Placental epithelial cell (primary cell): ENCODE data around the gene PHRF1. TPM values are rescaled to one million over a fixed set of nuclear protein-coding genes. Genes with fewer than 3 reads are reported as not detected.

Source experiments
- small RNA-seq: library from RNA; depleted of rRNA; stranded (forward); fragments of <200 nt; gene quantifications from one replicate; pipeline ENCODE3, GENCODE V24; 2012
- total RNA-seq: library from RNA; depleted of rRNA; stranded (reverse); fragments of >200 nt; gene quantifications from 2 replicates; pipeline ENCODE4 v1.2.3, GENCODE V29; 2012

Gene PHRF1, protein sequence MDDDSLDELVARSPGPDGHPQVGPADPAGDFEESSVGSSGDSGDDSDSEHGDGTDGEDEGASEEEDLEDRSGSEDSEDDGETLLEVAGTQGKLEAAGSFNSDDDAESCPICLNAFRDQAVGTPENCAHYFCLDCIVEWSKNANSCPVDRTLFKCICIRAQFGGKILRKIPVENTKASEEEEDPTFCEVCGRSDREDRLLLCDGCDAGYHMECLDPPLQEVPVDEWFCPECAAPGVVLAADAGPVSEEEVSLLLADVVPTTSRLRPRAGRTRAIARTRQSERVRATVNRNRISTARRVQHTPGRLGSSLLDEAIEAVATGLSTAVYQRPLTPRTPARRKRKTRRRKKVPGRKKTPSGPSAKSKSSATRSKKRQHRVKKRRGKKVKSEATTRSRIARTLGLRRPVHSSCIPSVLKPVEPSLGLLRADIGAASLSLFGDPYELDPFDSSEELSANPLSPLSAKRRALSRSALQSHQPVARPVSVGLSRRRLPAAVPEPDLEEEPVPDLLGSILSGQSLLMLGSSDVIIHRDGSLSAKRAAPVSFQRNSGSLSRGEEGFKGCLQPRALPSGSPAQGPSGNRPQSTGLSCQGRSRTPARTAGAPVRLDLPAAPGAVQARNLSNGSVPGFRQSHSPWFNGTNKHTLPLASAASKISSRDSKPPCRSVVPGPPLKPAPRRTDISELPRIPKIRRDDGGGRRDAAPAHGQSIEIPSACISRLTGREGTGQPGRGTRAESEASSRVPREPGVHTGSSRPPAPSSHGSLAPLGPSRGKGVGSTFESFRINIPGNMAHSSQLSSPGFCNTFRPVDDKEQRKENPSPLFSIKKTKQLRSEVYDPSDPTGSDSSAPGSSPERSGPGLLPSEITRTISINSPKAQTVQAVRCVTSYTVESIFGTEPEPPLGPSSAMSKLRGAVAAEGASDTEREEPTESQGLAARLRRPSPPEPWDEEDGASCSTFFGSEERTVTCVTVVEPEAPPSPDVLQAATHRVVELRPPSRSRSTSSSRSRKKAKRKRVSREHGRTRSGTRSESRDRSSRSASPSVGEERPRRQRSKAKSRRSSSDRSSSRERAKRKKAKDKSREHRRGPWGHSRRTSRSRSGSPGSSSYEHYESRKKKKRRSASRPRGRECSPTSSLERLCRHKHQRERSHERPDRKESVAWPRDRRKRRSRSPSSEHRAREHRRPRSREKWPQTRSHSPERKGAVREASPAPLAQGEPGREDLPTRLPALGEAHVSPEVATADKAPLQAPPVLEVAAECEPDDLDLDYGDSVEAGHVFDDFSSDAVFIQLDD (N-terminal part only)
- 32.5 and 38.1 TPM in 2 replicates for total RNA-seq

DNA sequence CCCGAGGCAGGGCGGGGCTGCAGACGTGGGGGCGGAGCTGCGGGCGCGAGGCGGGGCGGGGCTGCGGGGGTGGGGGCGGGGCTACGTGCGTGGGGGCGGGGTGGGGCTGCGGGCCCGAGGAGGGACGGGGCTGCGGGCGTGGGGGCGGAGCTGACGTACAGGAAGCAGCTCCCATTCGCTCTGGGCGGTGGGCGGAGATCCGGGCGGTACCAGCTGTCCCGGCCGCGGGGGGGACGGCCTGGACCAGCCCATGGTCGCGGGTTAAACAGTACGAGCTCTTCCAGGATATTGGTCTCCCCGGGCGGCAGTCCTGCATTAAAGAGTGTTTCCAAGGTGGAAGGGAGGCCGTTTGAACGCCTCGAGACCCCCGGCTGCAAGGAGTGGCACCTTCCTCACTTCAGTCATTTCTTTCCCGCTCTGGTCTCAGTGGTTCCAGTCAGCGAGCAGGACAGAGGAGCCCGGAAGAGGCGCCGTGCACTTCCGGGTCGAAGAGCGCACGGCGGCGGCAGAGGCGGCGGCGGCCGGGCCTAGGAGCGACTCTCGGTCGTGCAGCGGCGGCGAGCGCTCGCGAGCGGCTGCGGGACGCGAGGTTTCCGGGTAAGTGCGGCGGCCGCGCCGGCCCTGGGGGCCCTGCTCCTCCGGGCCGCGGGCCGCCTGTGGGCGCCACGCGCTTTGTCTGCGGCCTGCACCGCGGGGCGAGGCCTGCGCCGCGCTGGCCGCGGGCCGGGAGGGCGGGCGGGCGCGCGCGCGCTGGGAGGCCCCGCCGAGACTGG, at the start of gene PHRF1:
Gene PHRF1, plus strand, starts transcription at position 475 of the 773 bp plus-strand sequence. CDS start 5,043 bp downstream, outside the sequence.

DNA sequence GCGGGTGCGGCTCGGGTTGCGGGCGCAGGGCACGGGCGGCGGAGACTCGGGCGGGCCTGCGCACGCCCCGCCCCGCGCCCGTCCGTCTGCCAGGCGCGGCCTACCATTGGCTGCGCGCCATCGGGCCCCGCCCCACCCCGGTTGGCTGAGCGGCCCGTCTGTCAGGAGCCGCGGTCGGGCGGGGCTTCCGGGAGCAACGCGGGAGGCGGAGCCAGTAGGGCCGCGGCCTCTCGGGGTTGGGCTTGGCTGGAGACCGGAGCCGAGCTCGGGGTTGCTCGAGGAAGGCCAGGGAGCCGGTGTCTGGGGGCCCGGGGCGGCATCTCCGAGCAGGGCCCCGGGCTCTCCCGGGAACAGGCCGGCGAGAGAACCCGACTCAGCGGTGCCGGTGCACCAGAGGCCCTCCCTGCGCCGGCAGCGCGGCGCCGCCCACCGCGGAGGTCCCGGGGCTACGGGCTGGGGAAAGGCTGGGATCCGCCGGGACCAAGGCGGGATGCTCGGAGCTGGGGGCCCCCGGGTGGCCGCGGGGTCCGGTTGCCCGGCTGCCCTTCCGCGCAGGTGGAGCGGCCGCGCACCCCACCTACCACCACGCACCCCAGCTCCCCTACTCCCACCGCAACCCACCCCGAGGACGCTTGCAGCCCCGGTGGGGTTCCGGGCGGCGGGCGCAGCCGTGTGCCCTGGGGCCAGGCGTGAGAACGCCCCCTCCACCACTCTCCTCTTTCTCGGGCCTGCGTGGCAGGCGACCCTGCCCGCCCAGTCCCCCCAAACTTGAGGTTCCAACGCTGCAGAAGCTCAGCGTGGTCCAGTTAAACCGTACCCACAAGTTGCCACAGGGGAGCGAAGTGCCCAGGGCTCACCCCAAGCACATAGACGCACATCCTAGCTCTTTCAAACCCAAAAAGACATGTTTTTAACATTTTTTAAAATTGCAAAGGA, 40.5 kb upstream of the PHRF1 start, which contains the start of gene HRAS:
Gene HRAS, minus strand, starts transcription at position 58 of the 936 bp plus-strand sequence.

DNA sequence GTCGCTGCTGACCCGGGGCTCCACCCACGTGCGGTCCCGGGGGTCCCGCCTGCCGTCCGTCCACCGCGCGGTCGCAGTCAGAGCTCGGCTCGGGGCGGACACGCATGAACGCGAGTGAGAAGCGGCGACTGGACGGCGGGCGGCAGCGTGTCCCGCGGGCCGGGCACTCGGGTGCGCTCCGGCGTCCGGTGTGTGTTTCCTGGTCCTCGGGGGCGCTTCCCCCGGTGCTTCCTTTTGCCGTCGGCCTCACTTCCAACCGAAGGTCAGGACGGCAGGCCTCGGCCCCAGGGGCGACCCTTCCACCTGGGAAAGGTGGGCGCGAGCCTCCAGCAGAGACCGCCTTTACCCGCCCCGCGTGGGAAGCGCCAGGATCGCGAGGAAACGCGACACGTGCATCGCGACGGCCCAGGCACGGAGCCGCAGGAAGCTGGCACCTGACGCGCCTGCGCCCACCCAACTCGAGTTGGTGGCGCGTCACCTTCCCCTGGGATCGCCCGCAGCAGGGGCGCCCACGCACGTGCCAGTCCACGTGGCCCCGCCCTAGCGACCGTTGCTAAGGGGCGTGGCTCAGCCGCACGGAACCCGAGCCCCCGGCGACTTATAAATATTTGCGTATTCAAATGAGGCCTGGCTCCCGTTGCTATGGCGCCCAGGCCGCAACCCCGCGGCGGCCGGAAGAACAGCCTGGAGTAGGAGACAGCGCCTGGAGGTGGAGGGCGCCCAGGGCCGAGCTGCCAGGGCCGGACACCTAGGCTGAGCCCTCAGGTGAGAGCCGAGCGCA, 39.2 kb upstream of the PHRF1 start, which contains the start of gene LRRC56:
Gene LRRC56, plus strand, starts transcription at position 687 of the 781 bp plus-strand sequence. CDS start 3,158 bp downstream, outside the sequence.

DNA sequence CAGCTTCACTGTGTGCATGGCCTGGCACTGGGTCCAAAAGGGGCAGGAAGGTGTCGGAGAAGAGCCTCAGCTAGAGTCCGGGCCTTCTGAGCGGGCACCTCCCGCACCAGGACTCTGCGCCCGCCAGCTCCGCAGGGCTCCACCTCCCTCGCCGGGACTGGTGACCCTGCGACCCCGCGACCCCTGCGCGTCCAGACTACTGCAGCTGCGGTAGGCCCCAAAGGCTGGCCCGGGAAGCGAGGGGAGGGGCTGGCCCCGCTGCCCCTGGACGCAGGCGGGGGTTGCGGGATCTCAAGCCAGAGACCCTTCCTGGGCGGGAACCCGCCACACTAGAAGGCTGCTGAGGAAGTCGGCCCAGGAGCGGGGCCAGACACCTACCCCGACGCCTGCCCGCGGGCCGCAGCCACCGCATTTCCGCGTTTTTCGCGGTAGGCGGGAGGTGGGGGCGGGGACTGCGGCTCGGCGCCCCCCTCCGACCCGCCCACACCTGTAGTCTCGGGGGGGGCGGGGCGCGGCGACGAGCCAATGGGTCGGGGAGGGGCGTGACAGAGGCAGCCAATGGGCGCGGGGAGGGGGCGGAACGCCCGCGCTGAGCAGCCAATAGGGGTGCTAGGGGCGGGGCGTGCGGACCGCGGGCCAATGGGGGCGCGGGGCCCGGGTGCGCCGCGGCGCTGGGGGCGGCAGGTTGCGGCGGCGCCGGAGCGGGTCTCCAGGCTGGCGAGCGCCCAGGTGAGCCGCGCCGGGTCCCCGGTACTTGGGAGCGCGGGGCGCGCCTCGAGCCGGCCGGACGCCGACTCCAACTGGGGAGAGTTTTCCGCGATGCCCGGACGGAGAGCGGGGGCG, 15.7 kb upstream of the PHRF1 start, which contains the start of the genes LMNTD2 and RASSF7:
Gene LMNTD2, minus strand, starts transcription at position 434 of the 843 bp plus-strand sequence. Its CDS starts 22 bp downstream, at position 412.
Gene RASSF7, plus strand, starts transcription at position 666 of the 843 bp plus-strand sequence. CDS start 799 bp downstream, outside the sequence.

DNA sequence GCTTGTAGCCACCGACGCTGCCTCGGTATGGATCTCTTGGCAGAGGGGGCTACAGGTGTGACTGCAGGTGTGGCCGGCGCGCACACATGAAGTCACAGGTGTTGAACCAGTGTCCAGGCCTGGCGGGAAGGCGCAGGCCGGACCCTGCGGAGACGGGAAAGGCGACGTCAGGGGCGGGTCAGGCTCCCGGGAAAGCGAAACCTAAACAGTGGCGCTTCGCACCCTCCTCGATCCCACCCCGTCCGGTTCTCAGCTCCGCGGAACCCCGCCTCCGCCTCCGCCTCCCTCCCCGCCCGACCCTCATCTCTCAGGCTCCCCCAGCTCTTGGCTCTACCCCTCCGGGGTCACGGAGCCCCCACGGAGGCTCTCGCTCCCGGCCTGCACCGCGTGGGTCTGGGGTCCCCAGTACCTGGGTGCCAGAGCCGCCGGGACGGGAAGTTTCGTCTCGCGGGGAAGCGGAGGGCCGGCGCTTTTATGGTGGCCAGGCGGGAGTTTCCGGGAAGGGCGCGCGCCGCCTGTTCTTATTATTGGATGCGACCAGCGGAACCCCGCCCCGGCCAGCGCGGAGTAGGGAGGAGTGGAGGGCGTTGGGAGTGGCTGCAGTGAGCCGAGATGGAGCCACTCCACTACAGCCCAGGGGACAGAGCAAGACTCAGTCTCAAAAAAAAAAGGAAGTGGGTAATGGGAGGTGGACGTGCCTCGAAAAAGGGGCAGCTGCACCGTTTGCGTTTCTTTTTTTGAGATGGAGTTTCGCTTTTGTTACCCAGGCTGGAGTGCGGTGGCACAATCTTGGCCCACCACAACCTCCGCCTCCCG, 39.4 kb downstream of the PHRF1 start, which contains the start of gene IRF7:
Gene IRF7, minus strand, starts transcription at position 447 of the 816 bp plus-strand sequence. CDS start 586 bp downstream, outside the sequence.

DNA sequence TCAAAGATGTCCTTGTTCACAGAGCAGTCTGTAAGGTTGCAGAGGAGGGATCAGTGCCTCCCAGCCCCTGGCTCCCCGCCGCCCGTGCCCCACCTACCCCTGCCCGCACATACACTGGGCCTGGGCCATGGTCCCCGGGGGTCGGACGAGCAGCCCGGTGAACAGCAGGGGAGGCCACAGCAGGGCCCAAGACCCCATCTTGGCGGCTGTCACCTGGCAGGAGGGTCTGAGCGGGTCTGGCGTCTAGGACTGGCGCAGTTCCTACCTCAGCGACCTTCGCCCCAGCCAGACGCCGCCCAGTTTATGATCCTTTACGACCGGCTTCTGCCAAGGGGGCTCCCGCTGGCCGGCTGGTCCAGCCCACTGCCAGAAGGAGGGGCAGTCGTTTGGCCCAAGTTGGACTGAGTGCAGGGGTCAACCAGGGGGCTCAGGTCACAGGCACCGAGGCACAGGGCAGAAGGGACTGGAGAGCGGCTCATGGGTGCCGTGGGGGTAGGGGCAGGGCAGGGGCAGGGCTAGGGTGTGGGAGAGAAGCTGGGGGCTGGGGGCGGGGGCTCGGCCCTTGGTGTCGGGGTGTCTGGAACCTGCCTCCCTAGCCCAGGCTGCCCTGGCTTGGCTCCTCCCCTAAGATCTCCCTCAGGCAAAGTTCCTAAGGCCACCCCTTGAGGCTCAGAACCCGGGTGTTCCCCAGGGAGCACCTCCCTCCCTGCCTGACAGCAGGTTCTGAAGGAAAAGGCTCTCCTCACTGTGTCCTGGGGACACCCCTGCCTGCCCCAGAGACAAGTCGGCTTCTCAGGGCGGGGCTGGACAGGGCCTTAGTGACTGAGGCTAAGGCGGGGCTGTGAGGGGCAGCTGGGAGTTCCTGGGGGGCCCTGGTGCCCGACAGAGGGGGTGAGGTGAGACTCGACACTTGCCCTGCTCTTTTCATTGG, 48.7 kb downstream of the PHRF1 start, which contains the start of gene CDHR5:
Gene CDHR5, minus strand, starts transcription at position 251 of the 931 bp plus-strand sequence. Its CDS starts 53 bp downstream, at position 198.

DNA sequence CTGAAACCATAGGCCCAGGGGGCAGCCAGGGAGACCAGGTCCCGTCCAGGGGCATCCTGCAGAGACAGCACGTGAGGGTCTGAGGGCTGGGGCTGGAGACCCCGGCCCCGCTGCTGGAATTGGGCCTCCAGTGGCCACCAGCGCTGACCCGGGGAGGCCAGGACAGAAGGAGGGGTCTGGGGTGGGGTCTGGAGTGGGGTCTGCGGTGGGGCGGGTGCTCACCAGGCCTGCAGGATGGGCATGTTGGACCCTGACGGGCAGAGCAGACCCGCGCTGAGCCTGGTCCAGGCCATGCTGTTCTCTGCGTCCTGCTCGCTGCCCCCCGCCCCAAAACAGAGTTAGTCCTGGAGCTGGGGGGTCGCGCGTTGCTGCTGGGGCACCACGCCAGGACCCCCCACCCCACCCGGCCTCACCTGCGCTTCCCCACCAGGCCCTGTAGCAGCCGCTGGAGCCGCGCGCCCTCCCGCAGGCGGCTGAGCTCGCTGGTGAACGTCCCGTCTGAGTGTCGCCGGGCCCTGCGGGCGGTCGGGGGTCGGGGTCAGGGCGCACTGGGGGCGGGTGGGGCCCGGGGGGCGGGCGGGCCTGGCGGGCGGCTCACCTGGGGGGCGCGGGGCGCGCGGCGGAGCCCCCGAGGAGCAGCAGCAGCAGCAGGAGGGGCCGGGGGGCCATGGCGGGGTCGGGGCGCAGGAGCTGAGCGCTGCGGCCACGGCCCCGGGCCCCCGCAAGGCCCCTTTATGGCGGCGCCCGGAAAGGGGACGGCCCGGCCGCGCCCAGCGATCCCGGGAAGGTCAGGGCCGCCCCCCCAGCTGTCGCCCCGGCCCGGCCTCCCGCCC, 50.4 kb downstream of the PHRF1 start, which contains the start of gene SCT:
Gene SCT, minus strand, starts transcription at position 707 of the 833 bp plus-strand sequence. Its CDS starts 38 bp downstream, at position 669.

DNA sequence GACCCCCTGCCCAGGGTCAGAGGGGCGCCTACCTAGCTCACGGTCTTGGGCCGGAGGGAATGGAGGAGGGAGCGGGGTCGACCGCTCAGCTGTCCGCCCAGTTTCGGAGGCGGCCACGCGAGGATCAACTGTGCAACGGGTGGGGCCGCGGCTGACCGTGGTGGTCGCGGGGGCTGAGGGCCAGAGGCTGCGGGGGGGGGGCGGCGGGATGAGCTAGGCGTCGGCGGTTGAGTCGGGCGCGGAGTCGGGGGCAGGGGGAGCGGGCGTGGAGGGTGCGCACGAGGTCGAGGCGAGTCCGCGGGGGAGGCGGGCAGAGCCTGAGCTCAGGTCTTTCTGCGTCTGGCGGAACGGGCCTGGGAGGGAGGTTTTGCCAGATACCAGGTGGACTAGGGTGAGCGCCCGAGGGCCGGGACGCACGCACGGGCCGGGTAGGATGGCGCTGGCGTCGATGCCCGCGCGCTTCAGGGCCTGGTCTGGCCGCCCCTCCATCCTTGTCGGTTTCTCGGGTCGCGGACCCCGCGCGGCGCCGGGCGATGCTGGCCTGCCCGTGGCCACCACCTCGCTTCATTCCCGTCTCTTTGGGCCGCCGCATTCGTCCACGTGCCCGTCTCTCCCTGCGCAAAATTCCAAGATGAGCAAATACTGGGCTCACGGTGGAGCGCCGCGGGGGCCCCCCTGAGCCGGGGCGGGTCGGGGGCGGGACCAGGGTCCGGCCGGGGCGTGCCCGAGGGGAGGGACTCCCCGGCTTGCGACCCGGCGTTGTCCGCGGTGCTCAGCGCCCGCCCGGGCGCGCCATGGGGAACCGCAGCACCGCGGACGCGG, 60.5 kb downstream of the PHRF1 start, which contains the start of gene DRD4:
Gene DRD4, plus strand, starts transcription at position 759 of the 822 bp plus-strand sequence. Its CDS starts 36 bp downstream, at position 795.

Small RNA genes lying within 50 kb of the gene (small RNA-seq; reads per million reads assigned to genes)
- gene MIR210: 54.4 reads per million, percentile 98 among the genes with 10 or more reads in this experiment

Other genes starting within 250 kb of the PHRF1 start
- 0.22 and 4.3 TPM in 2 replicates for gene B4GALNT4, start 207.0 kb upstream of the PHRF1 start, total RNA-seq
- 417 and 687 TPM in 2 replicates for gene PKP3, start 182.3 kb upstream of the PHRF1 start, total RNA-seq
- gene SIGIRR, start 161.5 kb upstream of the PHRF1 start, total RNA-seq: 1.5 and 3.1 TPM in 2 replicates
- gene ANO9, start 134.5 kb upstream of the PHRF1 start, total RNA-seq: 9.0 and 57.4 TPM in 2 replicates
- 24.3 and 36.5 TPM in 2 replicates for gene PTDSS2, start 126.2 kb upstream of the PHRF1 start, total RNA-seq
- gene RNH1, start 69.2 kb upstream of the PHRF1 start, total RNA-seq: 283 and 353 TPM in 2 replicates
- 22.0 and 36.9 TPM in 2 replicates for gene HRAS, start 40.9 kb upstream of the PHRF1 start, total RNA-seq
- 0.22 and 1.6 TPM in 2 replicates for gene LRRC56, start 38.9 kb upstream of the PHRF1 start, total RNA-seq
- 3.3 and 10.6 TPM in 2 replicates for gene LMNTD2, start 15.7 kb upstream of the PHRF1 start, total RNA-seq
- gene RASSF7, start 15.5 kb upstream of the PHRF1 start, total RNA-seq: 53.0 and 66.8 TPM in 2 replicates
- 5.1 and 8.0 TPM in 2 replicates for gene IRF7, start 39.5 kb downstream of the PHRF1 start, total RNA-seq
- not detected in 2 replicates for gene CDHR5, start 48.5 kb downstream of the PHRF1 start, total RNA-seq
- gene SCT, start 50.7 kb downstream of the PHRF1 start, total RNA-seq: not detected in 2 replicates
- not detected in 2 replicates for gene DRD4, start 60.8 kb downstream of the PHRF1 start, total RNA-seq
- 16.4 and 21.6 TPM in 2 replicates for gene DEAF1, start 118.8 kb downstream of the PHRF1 start, total RNA-seq
- gene TMEM80, start 119.3 kb downstream of the PHRF1 start, total RNA-seq: 8.2 and 18.8 TPM in 2 replicates
- gene EPS8L2, start 129.8 kb downstream of the PHRF1 start, total RNA-seq: 258 and 411 TPM in 2 replicates
- gene TALDO1, start 171.0 kb downstream of the PHRF1 start, total RNA-seq: 111 and 190 TPM in 2 replicates
- gene GATD1, start 201.0 kb downstream of the PHRF1 start, total RNA-seq: 33.0 and 35.1 TPM in 2 replicates
- gene CEND1, start 213.6 kb downstream of the PHRF1 start, total RNA-seq: not detected in 2 replicates
- gene SLC25A22, start 221.8 kb downstream of the PHRF1 start, total RNA-seq: 11.4 and 15.2 TPM in 2 replicates
- 11.8 and 12.8 TPM in 2 replicates for gene PIDD1, start 228.8 kb downstream of the PHRF1 start, total RNA-seq
- 151 and 607 TPM in 2 replicates for gene RPLP2, start 233.5 kb downstream of the PHRF1 start, total RNA-seq
- gene PNPLA2, start 242.4 kb downstream of the PHRF1 start, total RNA-seq: 25.8 and 26.7 TPM in 2 replicates